K562 (cell line): ENCODE measurements around the gene DPEP2. TPM values are rescaled to one million over a fixed set of nuclear protein-coding genes. Genes with fewer than 3 reads are reported as not detected.

ENCODE experiments used
- BCOR ChIP-seq: fragments of 450-650 bp; IDR thresholded peaks from 2 replicates; pipeline ENCODE4 v1.6.1; 2016
- CBX8 ChIP-seq: fragments of 200-600 bp; sonication (generic); IDR thresholded peaks from 2 replicates; pipeline ENCODE4 v1.6.1; 2012; ENCODE audit warnings: borderline replicate concordance, mixed run types, low read depth, mild to moderate bottlenecking, moderate library complexity, mixed read lengths, low read length, control low read depth, inconsistent platforms; ENCODE audit not compliant: poor library complexity, severe bottlenecking; ENCODE audit errors: extremely low read depth
- CEBPG ChIP-seq, 3 experiments: fragments of 200-800 bp in 1 of 3; sonication (Bioruptor generic) in 1 of 3; sonication (generic) in 1 of 3; formaldehyde crosslinking in 1 of 3; IDR thresholded peaks in 2 of 3; conservative IDR thresholded peaks in 1 of 3; 2 replicates each; pipeline versions ENCODE4 v1.6.1 to v1.8.0; 2016 to 2022; ENCODE audit warnings: missing compliant biosample characterization in 2 of 3, missing genetic modification characterization in 2 of 3, mild to moderate bottlenecking in 1 of 3, missing genetic modification reagents in 1 of 3
- HMGN3 ChIP-seq: IDR thresholded peaks from 2 replicates; pipeline ENCODE4 v1.6.1; 2011; ENCODE audit warnings: borderline replicate concordance, low read depth, mild to moderate bottlenecking, mixed read lengths, low read length; ENCODE audit not compliant: insufficient read length; ENCODE audit errors: extremely low read depth
- NR1H2 ChIP-seq: sonication (generic); formaldehyde crosslinking; IDR thresholded peaks from 2 replicates; pipeline ENCODE4 v1.4.0; 2020; ENCODE audit warnings: mild to moderate bottlenecking, missing genetic modification reagents
- PHB2 ChIP-seq: fragments of 450-650 bp; IDR thresholded peaks from 2 replicates; pipeline ENCODE4 v1.6.1; 2017; ENCODE audit warnings: low read depth
- PURB ChIP-seq: sonication (generic); formaldehyde crosslinking; IDR thresholded peaks from 2 replicates; pipeline ENCODE4 v1.9.0; 2021; ENCODE audit warnings: low read depth, mild to moderate bottlenecking, missing genetic modification reagents
- SP1 ChIP-seq: sonication (generic); formaldehyde crosslinking; IDR thresholded peaks from 2 replicates; pipeline ENCODE4 v1.8.1; 2022; ENCODE audit warnings: mild to moderate bottlenecking, missing genetic modification reagents
- SRSF7 ChIP-seq: fragments of 200-400 bp; formaldehyde crosslinking; optimal IDR thresholded peaks from 2 replicates; pipeline ENCODE3; 2017; ENCODE audit warnings: mild to moderate bottlenecking, low read depth, low read length
- ZBTB7A ChIP-seq: IDR thresholded peaks from 2 replicates; pipeline ENCODE4 v1.6.1; 2011; ENCODE audit warnings: low read depth, mild to moderate bottlenecking, low read length, moderate library complexity, borderline replicate concordance; ENCODE audit not compliant: control insufficient read depth
- ZNF143 ChIP-seq: sonication (generic); formaldehyde crosslinking; IDR thresholded peaks from 2 replicates; pipeline ENCODE4 v1.9.0; 2022; ENCODE audit warnings: mild to moderate bottlenecking, missing genetic modification reagents
- ZNF316 ChIP-seq: fragments of 450-650 bp; IDR thresholded peaks from 2 replicates; pipeline ENCODE4 v1.6.1; 2016
- ZNF347 ChIP-seq: fragments of 450-650 bp; formaldehyde crosslinking; IDR thresholded peaks from 2 replicates; pipeline ENCODE4 v1.4.0; 2020; ENCODE audit warnings: low read depth, mild to moderate bottlenecking, moderate library complexity
- ZNF354B ChIP-seq: fragments of 250-450 bp; sonication (Bioruptor Pico); IDR thresholded peaks from 2 replicates; pipeline ENCODE4 v1.4.0; 2020
- polyA plus RNA-seq, 8 experiments: library from polyadenylated mRNA; depleted of rRNA in 4 of 8; stranded (reverse) in 5 of 8; unstranded in 3 of 8; fragments of >200 nt; fragmentation: Nextera tagmentation in 2 of 8; fragmentation: Illumina TruSeq in 1 of 8; extraction: Ambion mirVana in 2 of 8; extraction: Trizol in 1 of 8; gene quantifications; 2 replicates each; pipeline versions ENCODE4 v1.2.1 to v1.2.3, GENCODE V29; 2011 to 2014; ENCODE audit warnings: inconsistent platforms in 1 of 8, missing spikeins in 1 of 8
- total RNA-seq, 7 experiments: library from RNA; depleted of rRNA in 6 of 7; stranded (reverse); fragments of >200 nt in 6 of 7; fragmentation: Illumina TruSeq in 2 of 7; extraction: Trizol in 2 of 7; gene quantifications; 2 replicates each; pipeline versions ENCODE4 v1.2.1 to v1.2.3, GENCODE V29; 2011 to 2021; ENCODE audit warnings: low replicate concordance in 1 of 7
- TF ChIP-seq, protein P1 (sequence below): fragments of 250-450 bp; sonication (Bioruptor Pico); IDR thresholded peaks from 2 replicates; pipeline ENCODE4 v1.5.1; 2021; ENCODE audit warnings: mild to moderate bottlenecking
- TF ChIP-seq, protein P2 (sequence below): fragments of 250-450 bp; sonication (Bioruptor Pico); IDR thresholded peaks from 2 replicates; pipeline ENCODE4 v1.4.0; 2020
- TF ChIP-seq, protein P3 (sequence below): sonication (generic); formaldehyde crosslinking; IDR thresholded peaks from 2 replicates; pipeline ENCODE4 v1.8.0; 2022; ENCODE audit warnings: mild to moderate bottlenecking, low read depth, missing genetic modification reagents
- TF ChIP-seq, protein P4 (sequence below): sonication (generic); formaldehyde crosslinking; IDR thresholded peaks from 2 replicates; pipeline ENCODE4 v1.8.0; 2022; ENCODE audit warnings: mild to moderate bottlenecking, missing genetic modification reagents

Gene DPEP2
- total and polyA plus RNA-seq, 9 of the 15 experiments (the other 6 are each of a cell fraction or from before 2014, with no cell fraction given): 0.14 to 1.2 (median 0.38) TPM

DNA sequence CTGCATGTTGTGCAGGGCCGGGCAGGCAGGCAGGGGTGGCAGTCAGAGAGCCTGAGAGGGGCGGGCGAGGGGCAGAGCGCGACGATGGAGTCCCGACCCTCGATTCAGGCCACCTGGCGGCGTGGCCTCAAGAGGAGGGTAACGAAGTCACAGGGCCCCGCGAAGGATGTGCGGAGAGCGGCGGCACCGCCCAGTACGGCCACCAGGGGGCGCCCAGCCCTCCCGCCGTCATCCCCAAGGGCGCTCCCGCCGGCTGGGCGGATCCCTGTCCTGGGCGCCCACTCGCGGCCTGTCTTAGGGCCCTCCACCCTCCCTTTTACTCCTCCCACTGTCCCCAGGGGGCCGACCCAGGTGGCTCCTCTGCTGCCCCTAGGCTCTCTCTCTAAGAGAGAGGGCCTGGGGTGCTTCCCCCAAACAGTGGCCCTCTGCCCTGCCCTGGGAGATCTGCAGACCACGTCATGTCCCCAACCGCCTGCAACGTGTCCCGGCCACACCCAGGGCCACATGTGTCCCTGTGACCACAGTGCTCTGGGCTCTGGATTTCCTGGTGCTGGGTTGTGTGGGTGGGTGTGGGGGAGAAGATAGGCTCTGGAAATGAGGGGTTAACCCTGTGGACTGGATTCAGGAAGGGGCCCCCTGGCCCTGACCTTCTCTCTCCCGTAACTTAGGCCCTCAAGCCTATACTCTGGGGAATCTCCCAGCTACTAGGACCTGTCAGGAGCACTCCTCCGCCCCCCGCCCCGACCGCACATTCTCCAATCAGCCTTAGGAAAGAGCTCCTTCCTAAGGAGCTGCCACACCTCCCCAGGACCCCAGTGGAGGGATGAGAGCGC is 5.9 kb downstream of the DPEP2 start (continued):
- TF ChIP-seq, protein P1, sequence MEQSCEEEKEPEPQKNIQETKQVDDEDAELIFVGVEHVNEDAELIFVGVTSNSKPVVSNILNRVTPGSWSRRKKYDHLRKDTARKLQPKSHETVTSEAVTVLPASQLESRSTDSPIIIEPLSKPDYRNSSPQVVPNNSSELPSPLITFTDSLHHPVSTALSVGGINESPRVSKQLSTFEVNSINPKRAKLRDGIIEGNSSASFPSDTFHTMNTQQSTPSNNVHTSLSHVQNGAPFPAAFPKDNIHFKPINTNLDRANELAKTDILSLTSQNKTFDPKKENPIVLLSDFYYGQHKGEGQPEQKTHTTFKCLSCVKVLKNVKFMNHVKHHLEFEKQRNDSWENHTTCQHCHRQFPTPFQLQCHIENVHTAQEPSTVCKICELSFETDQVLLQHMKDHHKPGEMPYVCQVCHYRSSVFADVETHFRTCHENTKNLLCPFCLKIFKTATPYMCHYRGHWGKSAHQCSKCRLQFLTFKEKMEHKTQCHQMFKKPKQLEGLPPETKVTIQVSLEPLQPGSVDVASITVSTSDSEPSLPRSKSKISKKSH (CRISPR knock-in tag): no peak
- TF ChIP-seq ZNF316: no peak
- no peak for TF ChIP-seq NR1H2 (CRISPR knock-in tag)
- no peak for TF ChIP-seq PHB2
- no peak for TF ChIP-seq ZNF143
- no peak for TF ChIP-seq CBX8
- TF ChIP-seq BCOR: 0 out of 2 replicates have a peak, but pooled peaks have one; percentile 34
- TF ChIP-seq CEBPG (CRISPR knock-in tag; IDR thresholded peaks at IDR 0.05): no peak
- TF ChIP-seq CEBPG (tag; conservative IDR thresholded peaks at IDR 0.05 in 1 of 2, IDR thresholded peaks at IDR 0.05 in 1 of 2): no peak
- TF ChIP-seq, protein P2, sequence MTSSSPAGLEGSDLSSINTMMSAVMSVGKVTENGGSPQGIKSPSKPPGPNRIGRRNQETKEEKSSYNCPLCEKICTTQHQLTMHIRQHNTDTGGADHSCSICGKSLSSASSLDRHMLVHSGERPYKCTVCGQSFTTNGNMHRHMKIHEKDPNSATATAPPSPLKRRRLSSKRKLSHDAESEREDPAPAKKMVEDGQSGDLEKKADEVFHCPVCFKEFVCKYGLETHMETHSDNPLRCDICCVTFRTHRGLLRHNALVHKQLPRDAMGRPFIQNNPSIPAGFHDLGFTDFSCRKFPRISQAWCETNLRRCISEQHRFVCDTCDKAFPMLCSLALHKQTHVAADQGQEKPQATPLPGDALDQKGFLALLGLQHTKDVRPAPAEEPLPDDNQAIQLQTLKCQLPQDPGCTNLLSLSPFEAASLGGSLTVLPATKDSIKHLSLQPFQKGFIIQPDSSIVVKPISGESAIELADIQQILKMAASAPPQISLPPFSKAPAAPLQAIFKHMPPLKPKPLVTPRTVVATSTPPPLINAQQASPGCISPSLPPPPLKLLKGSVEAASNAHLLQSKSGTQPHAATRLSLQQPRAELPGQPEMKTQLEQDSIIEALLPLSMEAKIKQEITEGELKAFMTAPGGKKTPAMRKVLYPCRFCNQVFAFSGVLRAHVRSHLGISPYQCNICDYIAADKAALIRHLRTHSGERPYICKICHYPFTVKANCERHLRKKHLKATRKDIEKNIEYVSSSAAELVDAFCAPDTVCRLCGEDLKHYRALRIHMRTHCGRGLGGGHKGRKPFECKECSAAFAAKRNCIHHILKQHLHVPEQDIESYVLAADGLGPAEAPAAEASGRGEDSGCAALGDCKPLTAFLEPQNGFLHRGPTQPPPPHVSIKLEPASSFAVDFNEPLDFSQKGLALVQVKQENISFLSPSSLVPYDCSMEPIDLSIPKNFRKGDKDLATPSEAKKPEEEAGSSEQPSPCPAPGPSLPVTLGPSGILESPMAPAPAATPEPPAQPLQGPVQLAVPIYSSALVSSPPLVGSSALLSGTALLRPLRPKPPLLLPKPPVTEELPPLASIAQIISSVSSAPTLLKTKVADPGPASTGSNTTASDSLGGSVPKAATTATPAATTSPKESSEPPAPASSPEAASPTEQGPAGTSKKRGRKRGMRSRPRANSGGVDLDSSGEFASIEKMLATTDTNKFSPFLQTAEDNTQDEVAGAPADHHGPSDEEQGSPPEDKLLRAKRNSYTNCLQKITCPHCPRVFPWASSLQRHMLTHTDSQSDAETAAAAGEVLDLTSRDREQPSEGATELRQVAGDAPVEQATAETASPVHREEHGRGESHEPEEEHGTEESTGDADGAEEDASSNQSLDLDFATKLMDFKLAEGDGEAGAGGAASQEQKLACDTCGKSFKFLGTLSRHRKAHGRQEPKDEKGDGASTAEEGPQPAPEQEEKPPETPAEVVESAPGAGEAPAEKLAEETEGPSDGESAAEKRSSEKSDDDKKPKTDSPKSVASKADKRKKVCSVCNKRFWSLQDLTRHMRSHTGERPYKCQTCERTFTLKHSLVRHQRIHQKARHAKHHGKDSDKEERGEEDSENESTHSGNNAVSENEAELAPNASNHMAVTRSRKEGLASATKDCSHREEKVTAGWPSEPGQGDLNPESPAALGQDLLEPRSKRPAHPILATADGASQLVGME (CRISPR knock-in tag): peak; percentile 65; the same call in 1 of the 2 replicates
- peak; percentile 74 for TF ChIP-seq HMGN3
- TF ChIP-seq, protein P3, sequence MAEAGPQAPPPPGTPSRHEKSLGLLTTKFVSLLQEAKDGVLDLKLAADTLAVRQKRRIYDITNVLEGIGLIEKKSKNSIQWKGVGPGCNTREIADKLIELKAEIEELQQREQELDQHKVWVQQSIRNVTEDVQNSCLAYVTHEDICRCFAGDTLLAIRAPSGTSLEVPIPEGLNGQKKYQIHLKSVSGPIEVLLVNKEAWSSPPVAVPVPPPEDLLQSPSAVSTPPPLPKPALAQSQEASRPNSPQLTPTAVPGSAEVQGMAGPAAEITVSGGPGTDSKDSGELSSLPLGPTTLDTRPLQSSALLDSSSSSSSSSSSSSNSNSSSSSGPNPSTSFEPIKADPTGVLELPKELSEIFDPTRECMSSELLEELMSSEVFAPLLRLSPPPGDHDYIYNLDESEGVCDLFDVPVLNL (CRISPR knock-in tag): peak; percentile 77
- TF ChIP-seq, protein P4, sequence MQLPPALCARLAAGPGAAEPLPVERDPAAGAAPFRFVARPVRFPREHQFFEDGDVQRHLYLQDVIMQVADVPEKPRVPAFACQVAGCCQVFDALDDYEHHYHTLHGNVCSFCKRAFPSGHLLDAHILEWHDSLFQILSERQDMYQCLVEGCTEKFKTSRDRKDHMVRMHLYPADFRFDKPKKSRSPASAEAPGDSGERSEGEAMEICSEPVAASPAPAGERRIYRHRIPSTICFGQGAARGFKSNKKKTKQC (CRISPR knock-in tag): no peak
- TF ChIP-seq PURB (CRISPR knock-in tag): no peak
- TF ChIP-seq ZNF354B (CRISPR knock-in tag): no peak
- TF ChIP-seq SRSF7: no peak
- peak; percentile 80 for TF ChIP-seq SP1 (CRISPR knock-in tag)
- TF ChIP-seq ZNF347 (CRISPR knock-in tag): no peak
- peak; percentile 63 for TF ChIP-seq ZBTB7A
